Panc1 (cell line): ENCODE data around the gene LAMC2. TPM values are rescaled to one million over a fixed set of nuclear protein-coding genes. Genes with fewer than 3 reads are reported as not detected.

ENCODE experiments used
- ATAC-seq: fragments of 200-7000 bp; cut with Tn5 transposase; 2 replicates; pipeline ENCODE4 v1.9.1; 2020; ENCODE audit warnings: mild to moderate bottlenecking, moderate library complexity
- BruUV-seq: library from RNA; stranded (reverse); fragments of 400-500 nt; replicated peaks from 2 replicates; lab custom pipeline; 2021; lab: Mats Ljungman, UMichigan
- CTCF ChIA-PET: fragments of 300-600 bp; sonication (Branson Sonifier 250); formaldehyde crosslinking; loops from one replicate; lab custom pipeline; 2022; ENCODE audit warnings: antibody characterized with exemption; lab: Charles Lee
- POLR2A ChIA-PET: fragments of 300-600 bp; sonication (Branson Sonifier 250); formaldehyde crosslinking; loops from one replicate; lab custom pipeline; 2022; ENCODE audit warnings: antibody characterized with exemption; lab: Charles Lee
- DNase-seq: peaks from one replicate; pipeline ENCODE4 v3.0.0-alpha.2; 2010; ENCODE audit warnings: low read depth, low spot score
- H3K27ac ChIP-seq: 2 replicates; pipeline ENCODE4 v1.5.1; 2011; ENCODE audit warnings: mild to moderate bottlenecking, low read length, inconsistent platforms
- H3K27me3 ChIP-seq: fragments of 200-500 bp; sonication (Bioruptor generic); 2 replicates; pipeline ENCODE4 v1.6.0; 2014; ENCODE audit warnings: low read length, inconsistent platforms; ENCODE audit not compliant: control insufficient read depth, insufficient read depth
- H3K36me3 ChIP-seq: fragments of 200-500 bp; sonication (Bioruptor generic); 2 replicates; pipeline ENCODE4 v1.5.1; 2014; ENCODE audit warnings: inconsistent platforms, mild to moderate bottlenecking, low read length, moderate library complexity; ENCODE audit not compliant: control insufficient read depth, insufficient read depth
- H3K4me1 ChIP-seq: 2 replicates; pipeline ENCODE4 v1.5.1; 2011; ENCODE audit warnings: inconsistent platforms, mild to moderate bottlenecking, low read length, moderate library complexity; ENCODE audit not compliant: control insufficient read depth, insufficient read depth
- H3K4me3 ChIP-seq, 2 experiments: 2 replicates each; pipeline ENCODE4 v1.5.1; 2011 to 2012; ENCODE audit warnings: low read depth in 2 of 2, low read length in 2 of 2, mild to moderate bottlenecking in 2 of 2, inconsistent platforms in 1 of 2, moderate library complexity in 1 of 2
- H3K9me3 ChIP-seq: fragments of 200-500 bp; sonication (Bioruptor generic); 2 replicates; pipeline ENCODE4 v1.5.1; 2014; ENCODE audit warnings: low read depth, mild to moderate bottlenecking, inconsistent platforms, low read length, moderate library complexity; ENCODE audit not compliant: control insufficient read depth, insufficient read depth
- CTCF ChIP-seq: fragments of 450-650 bp; IDR thresholded peaks from 2 replicates; pipeline ENCODE4 v1.5.1; 2017; ENCODE audit warnings: mild to moderate bottlenecking
- POLR2AphosphoS5 ChIP-seq: IDR thresholded peaks from 2 replicates; pipeline ENCODE4 v1.6.1; 2012; ENCODE audit warnings: mild to moderate bottlenecking, low read depth, low read length, moderate library complexity
- REST ChIP-seq, 2 experiments: IDR thresholded peaks; 2 replicates each; pipeline ENCODE4 v1.6.1; 2011 to 2012; ENCODE audit warnings: low read depth in 2 of 2, control low read depth in 1 of 2, low read length in 1 of 2, mild to moderate bottlenecking in 1 of 2, moderate library complexity in 1 of 2; ENCODE audit not compliant: insufficient read depth in 1 of 2
- SIN3A ChIP-seq: IDR thresholded peaks from 2 replicates; pipeline ENCODE4 v1.6.1; 2012; ENCODE audit warnings: low read depth, mild to moderate bottlenecking, low read length, moderate library complexity, borderline replicate concordance; ENCODE audit not compliant: insufficient read depth
- TCF7L2 ChIP-seq: IDR thresholded peaks from 2 replicates; pipeline ENCODE4 v1.6.1; 2011; ENCODE audit warnings: mild to moderate bottlenecking, low read depth, low read length, inconsistent platforms
- in situ Hi-C: cut with HindIII; loops from 2 replicates; pipeline ENCODE4 v1.10.0; 2016; ENCODE audit warnings: low sequenced_read_pairs, low pct_unique_long_range_greater_than_20kb
- intact Hi-C: fragments of 100-400 bp; cut with micrococcal nuclease; formaldehyde crosslinking; loops from one replicate; pipeline ENCODE4 v1.10.0; 2022; ENCODE audit not compliant: unreplicated experiment
- total RNA-seq: library from RNA; stranded (reverse); gene quantifications from one replicate; pipeline ENCODE4 v1.2.1, GENCODE V29; 2021; ENCODE audit not compliant: unreplicated experiment

LAMC2 gene
- total RNA-seq, 1 experiment from 2014 or later = 8.3 TPM

- no peak overlapping the region for H3K4me3 ChIP-seq
- ChIA-PET CTCF (interaction anchor here (0.7 kb wide), 1 partner anchor 113 kb away, joined by 3 read pairs; no protein-coding TSS in a partner anchor), POLR2A (no interaction called here)
- in situ Hi-C loops (no loop called here), intact Hi-C loops (no loop called here)
- no peaks in the 10 kb centered on the region for H3K36me3 ChIP-seq
- TF ChIP-seq REST (IDR thresholded peaks at IDR 0.05; ENCODE audit: insufficient read depth in 1 of 2, low read depth in 2 of 2, low read length in 1 of 2) (no peak), POLR2AphosphoS5 (no peak), SIN3A (no peak), CTCF (no peak), TCF7L2 (no peak)
- H3K4me1 ChIP-seq = peaks cover 12% of the 10 kb centered on the region
- DNase-seq (no peak), ATAC-seq (no peak)
- no peak overlapping the region for H3K27ac ChIP-seq
- H3K9me3 ChIP-seq = no peaks in the 10 kb centered on the region
- BruUV-seq = no TSS peak
- H3K27me3 ChIP-seq = no peaks in the 10 kb centered on the region
These were observed 26.1 kb upstream of the LAMC2 start for GRCh38 chr1:183159960-183160359.

- ATAC-seq (no peak), DNase-seq (no peak)
- Histone ChIP-seq H3K27ac (no peak overlapping the region), H3K9me3 (no peaks in the 10 kb centered on the region), H3K4me3 (no peak overlapping the region), H3K27me3 (no peaks in the 10 kb centered on the region), H3K4me1 (peaks cover 12% of the 10 kb centered on the region), H3K36me3 (no peaks in the 10 kb centered on the region)
- intact Hi-C loops = no loop called here
- ChIA-PET POLR2A (no interaction called here), CTCF (no interaction called here)
- TF ChIP-seq REST (IDR thresholded peaks at IDR 0.05; ENCODE audit: insufficient read depth in 1 of 2, low read depth in 2 of 2, low read length in 1 of 2) (no peak), TCF7L2 (no peak), SIN3A (no peak), POLR2AphosphoS5 (no peak), CTCF (no peak)
- no TSS peak for BruUV-seq
- in situ Hi-C loops = no loop called here
These were observed 24.7 kb upstream of the LAMC2 start for GRCh38 chr1:183161391-183161790.
